HepG2 (cell line): ENCODE data around the gene RIPOR3. TPM values are rescaled to one million over a fixed set of nuclear protein-coding genes. Genes with fewer than 3 reads are reported as not detected.
A peak's percentile ranks its signal among the peaks of the same experiment; 100 is the strongest.

ENCODE experiments used
- ARNTL ChIP-seq: sonication (generic); formaldehyde crosslinking; IDR thresholded peaks from 2 replicates; pipeline ENCODE4 v1.4.0; 2020; ENCODE audit warnings: mild to moderate bottlenecking, missing genetic modification reagents
- CEBPB ChIP-seq: IDR thresholded peaks from 2 replicates; pipeline ENCODE4 v1.6.1; 2011; ENCODE audit warnings: low read depth, low read length, improper control_type of control experiment, borderline replicate concordance
- DBP ChIP-seq: sonication (generic); formaldehyde crosslinking; IDR thresholded peaks from 2 replicates; pipeline ENCODE4 v1.4.0; 2020; ENCODE audit warnings: missing genetic modification reagents; ENCODE audit errors: not compliant biosample characterization
- DRAP1 ChIP-seq: IDR thresholded peaks from 2 replicates; pipeline ENCODE4 v1.6.1; 2016; ENCODE audit warnings: missing genetic modification reagents, missing compliant biosample characterization
- ETV5 ChIP-seq: IDR thresholded peaks from 2 replicates; pipeline ENCODE4 v1.6.1; 2018; ENCODE audit warnings: missing biosample characterization, missing genetic modification reagents, inconsistent platforms, borderline replicate concordance
- HIVEP1 ChIP-seq: sonication (generic); formaldehyde crosslinking; IDR thresholded peaks from 2 replicates; pipeline ENCODE4 v1.4.0; 2020; ENCODE audit warnings: mild to moderate bottlenecking, missing genetic modification reagents
- HOXA3 ChIP-seq: sonication (generic); formaldehyde crosslinking; IDR thresholded peaks from 2 replicates; pipeline ENCODE4 v1.5.0; 2020; ENCODE audit warnings: missing genetic modification reagents
- NR1H2 ChIP-seq: sonication (generic); formaldehyde crosslinking; IDR thresholded peaks from 2 replicates; pipeline ENCODE4 v1.8.1; 2022; ENCODE audit warnings: low read depth, missing genetic modification reagents, borderline replicate concordance
- SIX4 ChIP-seq: sonication (generic); formaldehyde crosslinking; IDR thresholded peaks from 2 replicates; pipeline ENCODE4 v1.4.0; 2020; ENCODE audit warnings: missing genetic modification reagents
- STAT5B ChIP-seq: sonication (generic); formaldehyde crosslinking; IDR thresholded peaks from 2 replicates; pipeline ENCODE4 v1.4.0; 2020; ENCODE audit warnings: missing genetic modification reagents
- THAP11 ChIP-seq: IDR thresholded peaks from 2 replicates; pipeline ENCODE4 v1.6.1; 2016; ENCODE audit warnings: missing biosample characterization, missing genetic modification reagents
- THRA ChIP-seq: sonication (generic); formaldehyde crosslinking; IDR thresholded peaks from 2 replicates; pipeline ENCODE4 v1.4.0; 2020; ENCODE audit warnings: missing genetic modification reagents, borderline replicate concordance
- THYN1 ChIP-seq: sonication (generic); formaldehyde crosslinking; IDR thresholded peaks from 2 replicates; pipeline ENCODE4 v1.8.1; 2023; ENCODE audit warnings: low read depth, mild to moderate bottlenecking, moderate library complexity, missing genetic modification reagents, borderline replicate concordance
- ZGPAT ChIP-seq: IDR thresholded peaks from 2 replicates; pipeline ENCODE4 v1.6.1; 2016; ENCODE audit warnings: mild to moderate bottlenecking
- ZNF225 ChIP-seq: sonication (generic); formaldehyde crosslinking; IDR thresholded peaks from 2 replicates; pipeline ENCODE4 v1.4.0; 2020; ENCODE audit warnings: mild to moderate bottlenecking, missing genetic modification reagents
- ZNF234 ChIP-seq: sonication (generic); formaldehyde crosslinking; conservative IDR thresholded peaks from 2 replicates; pipeline ENCODE4 v1.5.1; 2020; ENCODE audit warnings: mild to moderate bottlenecking, missing genetic modification reagents
- ZNF34 ChIP-seq: sonication (generic); formaldehyde crosslinking; IDR thresholded peaks from 2 replicates; pipeline ENCODE4 v1.4.0; 2020; ENCODE audit warnings: mild to moderate bottlenecking, missing genetic modification reagents, borderline replicate concordance
- ZNF589 ChIP-seq: sonication (generic); formaldehyde crosslinking; conservative IDR thresholded peaks from 2 replicates; pipeline ENCODE4 v1.8.0; 2022; ENCODE audit warnings: mild to moderate bottlenecking, moderate library complexity, missing genetic modification reagents
- ZNF615 ChIP-seq: sonication (generic); formaldehyde crosslinking; IDR thresholded peaks from 2 replicates; pipeline ENCODE4 v1.5.0; 2020; ENCODE audit warnings: mild to moderate bottlenecking, missing genetic modification reagents, borderline replicate concordance
- ZNF704 ChIP-seq: sonication (generic); formaldehyde crosslinking; IDR thresholded peaks from 2 replicates; pipeline ENCODE4 v1.8.1; 2023; ENCODE audit warnings: mild to moderate bottlenecking, inconsistent platforms, moderate library complexity, missing genetic modification reagents, borderline replicate concordance
- ZNF749 ChIP-seq: sonication (generic); formaldehyde crosslinking; IDR thresholded peaks from 2 replicates; pipeline ENCODE4 v1.8.0; 2022; ENCODE audit warnings: mild to moderate bottlenecking, missing genetic modification reagents, moderate library complexity, borderline replicate concordance
- polyA plus RNA-seq, 8 experiments: library from polyadenylated mRNA; depleted of rRNA in 3 of 8; stranded (reverse) in 7 of 8; unstranded in 1 of 8; fragments of >200 nt; fragmentation: Illumina TruSeq in 4 of 8; extraction: Trizol in 4 of 8; gene quantifications; 2 replicates each; pipeline versions ENCODE4 v1.2.1 to v1.2.3, GENCODE V29; 2011 to 2016; ENCODE audit warnings: low read depth in 4 of 8, missing spikeins in 1 of 8, mixed read lengths in 1 of 8; ENCODE audit not compliant: insufficient read depth in 1 of 8
- total RNA-seq, 5 experiments: library from RNA; depleted of rRNA; stranded (reverse); fragments of >200 nt; fragmentation: Illumina TruSeq; extraction: Trizol; gene quantifications; 2 replicates each; pipeline ENCODE4 v1.2.3, GENCODE V29; 2016; ENCODE audit warnings: low read depth in 1 of 5

Gene RIPOR3
- total and polyA plus RNA-seq, 2 of the 13 experiments (the other 11 are each of a cell fraction or from before 2014, with no cell fraction given) = 0.18 TPM; not detected in 1

GRCh38 chr20:50710492-50711063, 19.2 kb upstream of the RIPOR3 start (continued):
- TF ChIP-seq THRA (CRISPR knock-in tag) = 0 out of 2 replicates have a peak, but pooled peaks have one; percentile 37
- TF ChIP-seq ZNF589 (CRISPR knock-in tag) = no peak
- TF ChIP-seq ZNF749 = no peak
- TF ChIP-seq ZNF34 (CRISPR knock-in tag) = no peak
- no peak for TF ChIP-seq ZNF234
- no peak for TF ChIP-seq ZNF225
- TF ChIP-seq HOXA3 (CRISPR knock-in tag) = 0 out of 2 replicates have a peak, but pooled peaks have one; percentile 16
- peak; percentile 96 for TF ChIP-seq CEBPB
- no peak for TF ChIP-seq ARNTL (CRISPR knock-in tag)
- no peak for TF ChIP-seq NR1H2
- TF ChIP-seq SIX4 = no peak
- no peak for TF ChIP-seq HIVEP1
- peak; percentile 91 for TF ChIP-seq ETV5 (CRISPR knock-in tag)
- TF ChIP-seq ZGPAT (CRISPR knock-in tag) = 0 out of 2 replicates have a peak, but pooled peaks have one; percentile 38
- no peak for TF ChIP-seq DBP (CRISPR knock-in tag)
- TF ChIP-seq THYN1 (CRISPR knock-in tag) = no peak
- peak; percentile 24; the same call in 1 of the 2 replicates for TF ChIP-seq THAP11 (CRISPR knock-in tag)
- TF ChIP-seq DRAP1 (CRISPR knock-in tag) = no peak
- peak; percentile 67; the same call in 1 of the 2 replicates for TF ChIP-seq ZNF615 (CRISPR knock-in tag)
- no peak for TF ChIP-seq ZNF704
- no peak for TF ChIP-seq STAT5B (CRISPR knock-in tag)
